Measurements from ENCODE around the gene FURIN. TPM values are rescaled to one million over a fixed set of nuclear protein-coding genes. Genes with fewer than 3 reads are reported as not detected.
"Not testable (repeated sequence)": the region's sequence is repeated elsewhere in the genome, so short reads cannot be mapped to it uniquely, and the experiment has no call there.

FURIN gene
- total and polyA plus RNA-seq, 2 experiments from 2014 or later: 67.9 to 98.9 TPM

DNA sequence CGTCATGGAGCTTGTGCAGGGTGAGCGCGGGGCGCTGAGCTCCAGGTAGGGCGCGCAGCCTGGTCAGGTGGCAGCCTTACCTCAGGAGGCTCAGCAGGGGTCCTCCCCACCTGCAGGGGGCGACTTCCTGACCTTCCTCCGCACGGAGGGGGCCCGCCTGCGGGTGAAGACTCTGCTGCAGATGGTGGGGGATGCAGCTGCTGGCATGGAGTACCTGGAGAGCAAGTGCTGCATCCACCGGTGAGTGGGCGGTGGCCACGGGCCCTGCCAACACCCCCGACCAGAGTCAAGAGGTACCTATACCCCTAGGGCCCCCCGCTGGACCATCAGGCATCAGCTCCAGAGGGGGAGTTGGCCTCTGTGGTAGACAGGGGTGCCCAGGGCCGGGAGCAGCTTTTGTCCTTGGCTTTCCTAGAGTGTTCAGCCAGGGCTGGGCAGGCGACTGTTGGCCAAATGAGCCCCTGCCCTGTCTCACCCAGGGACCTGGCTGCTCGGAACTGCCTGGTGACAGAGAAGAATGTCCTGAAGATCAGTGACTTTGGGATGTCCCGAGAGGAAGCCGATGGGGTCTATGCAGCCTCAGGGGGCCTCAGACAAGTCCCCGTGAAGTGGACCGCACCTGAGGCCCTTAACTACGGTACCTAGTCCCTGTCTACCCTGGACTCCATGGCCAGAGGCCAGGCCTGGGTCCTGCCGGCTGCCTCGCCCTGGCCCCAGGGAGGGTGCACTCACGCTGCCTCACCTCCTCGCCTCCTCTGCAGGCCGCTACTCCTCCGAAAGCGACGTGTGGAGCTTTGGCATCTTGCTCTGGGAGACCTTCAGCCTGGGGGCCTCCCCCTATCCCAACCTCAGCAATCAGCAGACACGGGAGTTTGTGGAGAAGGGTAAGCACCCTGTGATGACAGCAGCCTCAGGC, 25.0 kb downstream of the FURIN start:
- Histone ChIP-seq H3K27ac (no peak overlapping the region), H4K20me1 (ENCODE audit: insufficient read depth, poor library complexity, severe bottlenecking) (no peaks in the 10 kb centered on the region), H3K9me3 (ENCODE audit: low read depth) (no peaks in the 10 kb centered on the region), H3K4me3 (no peak overlapping the region), H2AFZ (no peak overlapping the region), H3K36me3 (replicated peaks; ENCODE audit: insufficient read depth, low read depth) (no peaks in the 10 kb centered on the region), H3K4me1 (ENCODE audit: insufficient read depth) (no peaks in the 10 kb centered on the region), H3K9me2 (replicated peaks; ENCODE audit: insufficient read depth) (no peaks in the 10 kb centered on the region), H3K79me2 (no peaks in the 10 kb centered on the region), H3K27me3 (no peaks in the 10 kb centered on the region), H3K4me2 (no peak overlapping the region)
- DNase-seq (ENCODE audit: low spot score): no peak
- TF ChIP-seq EZH2 (IDR thresholded peaks at IDR 0.05; ENCODE audit: borderline replicate concordance) (no peak), EZH2phosphoT487 (IDR thresholded peaks at IDR 0.05; ENCODE audit: low read depth, severe bottlenecking, unreplicated experiment) (no peak)
- TF ChIP-seq, protein P1, sequence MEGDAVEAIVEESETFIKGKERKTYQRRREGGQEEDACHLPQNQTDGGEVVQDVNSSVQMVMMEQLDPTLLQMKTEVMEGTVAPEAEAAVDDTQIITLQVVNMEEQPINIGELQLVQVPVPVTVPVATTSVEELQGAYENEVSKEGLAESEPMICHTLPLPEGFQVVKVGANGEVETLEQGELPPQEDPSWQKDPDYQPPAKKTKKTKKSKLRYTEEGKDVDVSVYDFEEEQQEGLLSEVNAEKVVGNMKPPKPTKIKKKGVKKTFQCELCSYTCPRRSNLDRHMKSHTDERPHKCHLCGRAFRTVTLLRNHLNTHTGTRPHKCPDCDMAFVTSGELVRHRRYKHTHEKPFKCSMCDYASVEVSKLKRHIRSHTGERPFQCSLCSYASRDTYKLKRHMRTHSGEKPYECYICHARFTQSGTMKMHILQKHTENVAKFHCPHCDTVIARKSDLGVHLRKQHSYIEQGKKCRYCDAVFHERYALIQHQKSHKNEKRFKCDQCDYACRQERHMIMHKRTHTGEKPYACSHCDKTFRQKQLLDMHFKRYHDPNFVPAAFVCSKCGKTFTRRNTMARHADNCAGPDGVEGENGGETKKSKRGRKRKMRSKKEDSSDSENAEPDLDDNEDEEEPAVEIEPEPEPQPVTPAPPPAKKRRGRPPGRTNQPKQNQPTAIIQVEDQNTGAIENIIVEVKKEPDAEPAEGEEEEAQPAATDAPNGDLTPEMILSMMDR (IDR thresholded peaks at IDR 0.05; ENCODE audit: poor library complexity): no peak
- 96% methylated on average over 31 of the region's 33 CpGs for WGBS (ENCODE audit: low lambda C conversion rate, missing lambda C conversion rate)

GRCh38 chr15:90895571-90896117, 27.3 kb downstream of the FURIN start:
- Histone ChIP-seq H3K79me2 (no peaks in the 10 kb centered on the region), H3K36me3 (replicated peaks; ENCODE audit: insufficient read depth, low read depth) (no peaks in the 10 kb centered on the region), H3K27me3 (no peaks in the 10 kb centered on the region), H3K9me3 (ENCODE audit: low read depth) (no peaks in the 10 kb centered on the region), H3K27ac (no peak overlapping the region), H2AFZ (no peak overlapping the region), H3K4me3 (no peak overlapping the region), H3K9me2 (replicated peaks; ENCODE audit: insufficient read depth) (no peaks in the 10 kb centered on the region), H3K4me2 (no peak overlapping the region), H3K4me1 (ENCODE audit: insufficient read depth) (no peaks in the 10 kb centered on the region), H4K20me1 (ENCODE audit: insufficient read depth, poor library complexity, severe bottlenecking) (no peaks in the 10 kb centered on the region)
- TF ChIP-seq, protein P1 (IDR thresholded peaks at IDR 0.05; ENCODE audit: poor library complexity): no peak
- TF ChIP-seq EZH2 (IDR thresholded peaks at IDR 0.05; ENCODE audit: borderline replicate concordance): no peak
- no peak for TF ChIP-seq EZH2phosphoT487 (IDR thresholded peaks at IDR 0.05; ENCODE audit: low read depth, severe bottlenecking, unreplicated experiment)
- 90% methylated on average over 10 of the region's 10 CpGs for WGBS (ENCODE audit: low lambda C conversion rate, missing lambda C conversion rate)
- DNase-seq (ENCODE audit: low spot score): no peak

- over 99% methylated on average over 14 of the region's 14 CpGs for WGBS (ENCODE audit: low lambda C conversion rate, missing lambda C conversion rate)
- H3K4me2 ChIP-seq; H3K9me2 ChIP-seq (replicated peaks; ENCODE audit: insufficient read depth); H3K4me1 ChIP-seq (ENCODE audit: insufficient read depth); H3K36me3 ChIP-seq (replicated peaks; ENCODE audit: insufficient read depth, low read depth); H3K79me2 ChIP-seq; H3K27ac ChIP-seq; H2AFZ ChIP-seq; H3K9me3 ChIP-seq (ENCODE audit: low read depth); H3K4me3 ChIP-seq; H3K27me3 ChIP-seq; DNase-seq (ENCODE audit: low spot score); H4K20me1 ChIP-seq (ENCODE audit: insufficient read depth, poor library complexity, severe bottlenecking): not testable (repeated sequence)
These were observed 28.8 kb downstream of the FURIN start for GRCh38 chr15:90897131-90897655.
